NCI-H345 treated with DMSO at 0.1 percent for 48 hours (cell line): ENCODE results near the gene CHTOP.
"Not testable (repeated sequence)": the region's sequence is repeated elsewhere in the genome, so short reads cannot be mapped to it uniquely, and the experiment has no call there.

Experiments
- DNase-seq: peaks from one replicate; lab custom pipeline; 2025; ENCODE audit not compliant: unreplicated experiment; lab: John Stamatoyannopoulos, UW

Gene CHTOP

DNA sequence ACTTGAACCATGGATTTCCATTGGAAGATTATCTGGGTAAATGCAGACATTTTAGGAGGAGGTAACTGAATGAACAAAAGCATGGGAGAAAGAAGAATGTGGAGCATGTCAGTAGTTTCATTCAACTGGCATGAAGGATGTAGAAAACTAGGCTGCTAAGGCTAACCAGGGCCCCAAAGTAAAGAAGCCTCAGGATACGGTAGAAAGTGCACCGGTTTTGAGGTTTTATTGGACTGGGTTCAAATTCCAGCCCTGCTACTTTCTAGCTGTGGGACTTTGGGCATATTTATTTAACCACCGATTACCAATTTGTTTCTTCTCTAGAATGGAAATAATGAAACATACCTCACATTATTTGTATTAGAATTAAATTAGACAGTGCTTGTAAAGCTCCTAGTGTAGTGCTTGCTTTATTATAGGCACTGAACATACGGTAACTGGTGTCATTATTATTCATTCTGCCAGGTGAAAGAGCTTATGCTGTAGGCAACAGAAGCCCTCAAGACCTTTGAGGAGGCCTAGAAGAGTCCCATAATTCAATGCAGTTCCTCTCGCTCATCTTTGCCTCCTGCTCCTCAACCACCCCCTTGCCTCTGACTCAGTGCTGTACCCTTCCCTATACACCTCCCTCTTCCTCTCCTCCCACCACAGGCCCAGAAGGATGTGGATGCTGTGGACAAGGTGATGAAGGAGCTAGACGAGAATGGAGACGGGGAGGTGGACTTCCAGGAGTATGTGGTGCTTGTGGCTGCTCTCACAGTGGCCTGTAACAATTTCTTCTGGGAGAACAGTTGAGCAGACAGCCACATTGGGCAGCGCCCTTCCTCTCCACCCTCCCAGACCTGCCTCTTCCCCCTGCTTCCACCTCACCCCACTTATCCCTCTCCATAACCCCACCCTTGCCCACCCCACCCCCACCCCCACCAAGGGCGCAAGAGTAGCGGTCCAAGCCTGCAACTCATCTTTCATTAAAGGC, 2.5 kb upstream of the CHTOP start:
- no peak for DNase-seq

DNA sequence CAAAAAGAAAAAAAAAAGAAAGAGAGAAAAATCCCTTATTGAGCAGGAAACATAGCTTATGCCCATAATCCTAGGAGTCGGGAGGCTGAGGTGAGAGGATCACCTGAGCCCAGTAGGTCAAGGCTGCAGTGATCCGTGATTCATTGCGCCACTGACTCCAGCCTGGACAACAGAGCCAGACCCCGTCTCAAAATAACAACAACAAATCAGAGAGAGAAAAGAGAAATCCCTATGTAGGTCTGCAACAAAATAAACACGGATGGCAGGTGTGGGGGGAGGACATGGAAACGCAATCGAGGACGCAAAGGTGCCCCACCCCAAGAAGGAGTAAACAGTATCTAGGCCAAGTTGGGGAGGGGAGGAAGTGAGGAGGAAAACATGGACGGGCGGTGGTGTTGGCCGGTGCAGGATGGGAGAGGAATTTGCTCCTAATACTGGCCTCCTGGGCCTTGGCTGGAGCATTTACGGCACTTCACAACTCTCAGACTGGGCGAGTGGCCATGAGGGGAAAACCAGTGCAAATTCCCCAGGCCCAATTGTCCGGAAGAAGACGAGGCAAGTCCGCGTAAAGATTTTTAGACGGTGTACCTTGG, 609 bp upstream of the CHTOP start:
- DNase-seq, result peak; percentile 70

DNA sequence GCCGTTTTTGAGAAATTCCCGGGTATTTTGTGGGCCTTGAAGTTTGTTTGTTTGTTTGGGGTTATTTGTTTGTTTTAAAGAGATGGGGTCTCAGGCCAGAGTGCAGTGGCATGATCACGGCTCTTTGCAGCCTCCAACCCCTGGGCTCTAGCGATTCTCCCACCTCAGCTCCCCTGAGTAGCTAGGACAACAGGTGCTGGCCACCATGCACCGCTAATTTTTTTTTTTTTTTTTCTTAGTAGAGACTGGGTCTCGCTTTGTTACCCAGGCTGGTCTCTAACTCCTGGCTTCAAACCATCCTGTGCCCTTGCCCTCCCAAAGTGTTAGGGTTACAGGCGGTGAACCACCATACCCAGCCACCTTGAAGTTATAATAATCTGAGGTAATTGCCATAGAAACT, 2.0 kb downstream of the CHTOP start:
- no peak for DNase-seq

DNA sequence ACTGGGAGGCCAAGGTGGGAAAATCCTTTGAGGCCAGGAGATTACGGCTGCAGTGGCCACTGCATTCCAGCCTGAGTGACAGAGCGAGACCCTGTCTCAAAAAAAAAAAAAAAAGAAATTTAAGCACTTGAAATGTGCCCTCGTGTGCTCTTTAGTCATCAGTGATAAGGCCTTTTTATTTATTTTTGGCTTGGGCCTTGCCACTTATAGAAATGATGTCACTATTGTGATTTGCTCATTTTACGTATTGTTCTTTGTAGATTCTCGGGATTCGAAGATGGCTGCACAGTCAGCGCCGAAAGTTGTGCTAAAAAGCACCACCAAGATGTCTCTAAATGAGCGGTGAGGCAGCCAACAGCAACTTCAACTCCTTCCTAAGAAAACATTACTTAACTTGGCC, 2.4 kb downstream of the CHTOP start:
- DNase-seq, result no peak

DNA sequence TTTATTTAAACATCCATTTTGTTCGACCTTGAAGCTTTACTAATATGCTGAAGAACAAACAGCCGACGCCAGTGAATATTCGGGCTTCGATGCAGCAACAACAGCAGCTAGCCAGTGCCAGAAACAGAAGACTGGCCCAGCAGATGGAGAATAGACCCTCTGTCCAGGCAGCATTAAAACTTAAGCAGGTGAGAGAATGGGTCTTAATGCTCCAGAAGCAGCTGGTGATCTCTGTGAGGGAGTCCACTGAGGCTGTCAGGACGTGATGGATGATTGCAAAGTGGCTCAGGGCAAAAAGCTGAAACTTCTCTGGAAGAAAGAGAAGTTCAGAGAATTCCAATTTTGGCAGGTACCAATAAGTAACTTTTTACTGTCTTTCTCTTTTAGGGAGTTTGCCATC, 4.4 kb downstream of the CHTOP start:
- no peak for DNase-seq

DNA sequence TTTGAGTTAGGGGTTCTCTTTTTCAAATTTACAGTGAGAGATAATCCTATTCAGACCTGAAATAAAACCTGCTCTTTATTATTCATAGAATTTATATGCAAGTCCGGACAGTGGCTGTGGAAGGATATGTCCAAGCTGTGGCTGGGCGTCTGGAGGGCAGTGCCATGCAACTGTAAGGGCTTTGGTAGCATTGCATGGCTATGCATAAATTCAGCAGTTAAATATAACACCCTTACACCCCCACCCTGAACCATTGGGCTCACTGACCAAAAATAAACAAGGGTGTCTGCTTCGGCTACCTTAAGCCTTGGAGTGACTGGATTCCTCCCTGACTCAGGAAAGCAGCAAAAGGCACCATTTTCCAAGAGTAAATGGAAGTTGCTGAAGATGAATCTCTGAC, 5.4 kb downstream of the CHTOP start:
- DNase-seq, result no peak

DNA sequence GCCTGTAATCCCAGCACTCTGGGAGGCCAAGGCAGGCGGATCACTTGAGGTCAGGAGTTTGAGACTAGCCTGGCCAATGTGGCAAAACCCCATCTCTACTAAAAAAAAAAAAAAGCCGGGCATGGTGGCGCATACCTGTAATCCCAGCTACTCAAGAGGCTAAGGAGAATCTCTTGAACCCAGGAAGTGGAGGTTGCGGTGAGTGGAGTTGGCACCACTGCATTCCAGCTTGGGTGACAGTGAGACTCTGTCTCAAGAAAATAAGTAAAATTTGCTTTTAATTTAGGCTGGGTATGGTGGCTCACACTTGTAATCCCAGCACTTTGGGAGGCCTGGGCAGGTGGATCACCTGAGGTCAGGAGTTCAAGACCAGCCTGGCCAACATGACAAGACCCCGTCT, 6.3 kb downstream of the CHTOP start:
- DNase-seq, result not testable (repeated sequence)

DNA sequence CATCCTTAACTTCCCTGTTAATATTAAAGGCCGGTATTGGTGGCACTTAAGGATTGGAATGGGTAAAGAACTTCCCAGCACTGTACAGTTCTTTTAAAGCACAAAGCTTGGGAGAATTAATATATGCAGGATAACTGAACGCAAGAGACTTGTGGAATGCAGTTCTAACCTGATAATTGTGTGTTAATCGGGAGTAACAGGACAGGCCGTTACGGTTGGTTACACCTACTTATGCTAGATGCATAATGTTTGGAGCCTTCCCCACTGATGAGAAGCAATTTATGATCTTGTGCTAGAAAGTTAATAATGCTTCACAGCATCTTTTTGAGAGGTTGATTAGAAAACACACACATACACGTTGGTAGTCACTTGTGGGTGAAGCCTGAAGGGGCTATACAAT, 7.0 kb downstream of the CHTOP start:
- DNase-seq, result no peak

DNA sequence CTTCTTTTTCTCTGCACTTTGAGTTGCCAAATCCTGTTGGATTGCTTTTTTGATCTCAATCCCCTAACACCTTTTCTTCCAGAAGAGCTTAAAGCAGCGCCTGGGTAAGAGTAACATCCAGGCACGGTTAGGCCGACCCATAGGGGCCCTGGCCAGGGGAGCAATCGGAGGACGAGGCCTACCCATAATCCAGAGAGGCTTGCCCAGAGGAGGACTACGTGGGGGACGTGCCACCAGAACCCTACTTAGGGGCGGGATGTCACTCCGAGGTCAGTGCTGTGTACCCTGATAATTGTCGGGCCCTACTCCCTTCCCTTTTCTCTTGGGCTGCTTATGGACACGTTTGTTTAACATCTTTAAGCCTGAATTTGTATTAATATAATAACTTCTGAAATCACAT, 8.3 kb downstream of the CHTOP start:
- no peak for DNase-seq

DNA sequence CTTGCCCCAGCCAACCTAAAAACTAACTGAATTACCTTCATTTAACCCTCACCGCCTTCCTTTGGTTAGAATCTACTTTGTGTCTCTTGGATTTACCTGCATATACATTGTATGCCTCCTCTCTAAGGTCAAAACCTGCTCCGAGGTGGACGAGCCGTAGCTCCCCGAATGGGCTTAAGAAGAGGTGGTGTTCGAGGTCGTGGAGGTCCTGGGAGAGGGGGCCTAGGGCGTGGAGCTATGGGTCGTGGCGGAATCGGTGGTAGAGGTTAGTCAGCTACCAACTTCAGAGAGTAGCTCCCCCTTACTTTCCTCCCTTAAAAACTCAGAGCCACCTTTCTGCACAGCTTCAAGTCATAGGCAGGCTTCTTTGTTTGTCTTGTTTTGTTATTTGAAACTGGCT, 9.2 kb downstream of the CHTOP start:
- no peak for DNase-seq

DNA sequence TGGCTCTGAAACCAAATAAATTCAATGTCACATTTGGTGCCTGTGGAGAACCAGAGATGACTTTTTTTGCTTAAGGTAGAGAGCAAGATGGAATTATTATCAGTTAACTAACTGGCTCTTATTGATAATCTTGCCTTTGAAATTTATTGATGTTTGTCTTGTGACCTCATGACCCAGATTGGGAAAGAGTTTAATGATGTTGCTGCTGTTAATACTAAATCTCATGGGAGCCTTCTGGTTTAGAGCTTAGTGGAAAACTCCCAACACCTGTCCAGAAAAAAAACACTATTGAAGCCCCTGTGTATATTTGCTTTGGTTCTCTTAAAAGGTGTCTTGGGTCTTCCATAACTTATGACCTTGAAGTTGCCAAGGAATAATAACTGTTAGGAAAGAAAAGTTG, 9.9 kb downstream of the CHTOP start:
- DNase-seq, result no peak

DNA sequence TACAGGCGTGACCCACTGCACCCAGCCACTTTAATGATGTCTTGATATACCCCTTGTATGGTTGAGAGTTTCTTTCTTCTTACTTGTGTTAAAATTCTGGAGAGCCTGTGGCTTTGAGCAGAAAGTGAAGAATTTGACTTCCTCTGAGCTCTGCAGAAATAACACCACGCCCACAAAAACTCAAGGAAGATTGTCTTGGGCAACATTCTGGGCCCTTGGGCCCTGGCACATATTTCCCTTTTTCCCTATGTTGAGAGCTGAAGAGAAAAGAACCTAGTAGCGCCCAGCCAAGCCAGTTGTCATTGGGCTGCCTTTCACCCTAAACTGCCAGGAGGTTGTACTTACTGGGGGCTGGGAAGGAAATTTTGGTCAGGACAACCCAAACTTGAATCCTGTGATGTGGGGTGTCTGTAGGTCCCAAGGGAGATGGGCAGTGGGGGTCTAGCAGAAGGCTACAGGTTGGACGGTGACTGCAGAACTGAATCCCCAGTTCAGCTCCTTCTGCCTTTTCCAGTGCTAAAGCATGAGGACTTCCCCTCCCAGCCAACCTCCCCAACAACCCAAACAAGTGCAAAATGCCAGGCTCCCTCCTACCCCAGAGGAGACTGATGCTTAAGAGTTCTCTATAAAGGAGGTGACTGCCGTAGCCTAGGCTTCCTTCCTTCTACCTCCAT, 12.9 kb downstream of the CHTOP start:
- no peak for DNase-seq

DNA sequence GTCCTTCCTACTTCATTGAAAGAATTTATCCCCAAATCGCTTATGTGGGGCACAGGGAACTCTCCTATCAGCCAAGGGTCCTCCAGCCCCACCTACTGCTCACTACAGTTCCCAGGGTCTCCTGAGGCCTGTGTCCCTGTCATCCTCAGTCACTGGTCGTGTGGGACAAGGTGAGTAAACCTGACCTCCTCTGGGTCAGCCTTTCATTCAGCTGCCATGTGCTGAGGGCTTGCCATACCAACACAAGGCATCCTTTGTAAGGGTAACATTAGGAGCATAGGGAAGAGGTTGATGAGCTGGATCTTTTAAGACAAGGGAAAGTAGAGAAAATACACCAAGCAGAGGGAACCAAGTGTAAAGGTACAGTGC, 13.5 kb downstream of the CHTOP start:
- DNase-seq, result no peak

DNA sequence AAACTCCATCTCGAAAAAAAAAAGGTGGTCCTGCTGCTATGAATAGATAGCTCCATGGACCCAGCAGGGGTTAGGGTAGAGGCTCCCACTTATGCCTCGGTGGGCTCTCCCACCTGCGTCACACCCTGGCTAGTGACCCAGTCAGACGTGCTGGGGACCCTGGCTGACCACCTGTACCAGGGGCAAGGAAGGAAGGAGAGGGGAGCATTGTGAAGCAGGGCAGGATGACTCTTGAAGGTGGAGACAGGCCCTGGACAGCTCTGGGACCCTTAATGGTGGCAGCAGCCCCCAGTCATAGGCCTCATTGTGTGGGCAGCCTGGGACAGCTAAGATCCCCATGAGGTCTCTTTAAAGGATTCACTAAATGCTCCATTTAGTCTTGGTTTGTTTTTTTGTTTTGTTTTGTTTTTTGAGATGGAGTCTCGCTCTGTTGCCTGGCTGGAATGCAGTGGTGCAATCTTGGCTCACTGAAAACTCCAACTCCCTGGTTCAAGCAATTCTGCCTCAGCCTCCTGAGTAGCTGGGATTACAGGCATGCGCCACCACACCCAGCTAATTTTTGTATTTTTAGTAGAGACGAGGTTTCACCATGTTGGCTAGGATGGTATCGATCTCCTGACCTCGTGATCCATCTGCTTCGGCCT, 14.3 kb downstream of the CHTOP start:
- DNase-seq, result no peak

DNA sequence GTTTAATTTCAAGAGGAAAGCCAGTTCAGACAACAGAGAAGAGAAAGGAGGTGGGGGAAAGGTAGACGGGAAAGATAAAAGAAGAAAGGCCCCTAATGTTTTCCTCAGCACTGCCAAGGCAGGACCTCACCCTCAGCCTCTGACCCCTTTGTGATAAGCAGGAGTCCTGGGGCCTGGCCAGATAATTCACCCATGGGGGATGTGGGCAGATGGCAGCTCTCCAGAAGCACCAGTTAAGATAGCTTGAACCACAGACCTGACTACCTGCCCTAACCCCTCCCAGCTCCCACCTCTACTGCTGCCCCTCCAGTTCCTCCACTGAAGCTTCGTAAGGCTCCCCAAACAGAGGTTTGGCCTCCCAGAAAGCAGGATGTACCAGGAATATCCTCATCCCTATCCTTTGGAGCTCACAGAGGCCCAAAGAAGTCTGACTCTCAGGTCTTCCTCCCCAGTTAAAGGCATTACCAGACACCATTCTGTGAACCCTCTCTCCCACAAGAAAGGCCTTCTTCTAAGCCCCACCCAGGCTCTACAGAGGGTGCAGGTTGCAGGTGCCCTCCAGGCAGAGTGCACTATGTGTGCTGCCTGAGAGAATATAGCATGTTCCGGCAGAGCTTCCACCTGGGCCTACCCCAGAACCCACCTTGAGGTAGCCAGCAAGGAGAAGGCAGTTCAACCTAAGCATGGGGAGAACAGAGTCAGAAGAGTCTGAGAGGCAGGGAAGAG, 15.4 kb downstream of the CHTOP start:
- no peak for DNase-seq

DNA sequence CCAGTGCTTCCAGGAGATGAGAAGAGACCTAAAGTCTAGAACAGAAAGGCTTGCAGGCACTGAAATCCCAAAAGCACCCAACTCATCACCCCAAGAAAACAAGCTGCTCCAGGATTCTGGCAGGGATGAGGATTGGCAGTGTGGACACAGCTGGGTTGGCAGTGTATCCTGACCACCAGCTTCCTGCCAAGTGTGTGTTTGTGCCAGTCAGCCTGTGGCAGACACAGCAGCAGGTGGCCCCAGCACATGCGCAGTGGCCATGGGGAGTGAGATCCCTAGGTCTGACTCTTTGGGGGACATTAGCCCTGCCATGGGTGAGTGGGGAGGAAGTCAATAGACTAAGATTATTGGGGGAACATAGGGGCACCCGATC, 16.0 kb downstream of the CHTOP start:
- no peak for DNase-seq

DNA sequence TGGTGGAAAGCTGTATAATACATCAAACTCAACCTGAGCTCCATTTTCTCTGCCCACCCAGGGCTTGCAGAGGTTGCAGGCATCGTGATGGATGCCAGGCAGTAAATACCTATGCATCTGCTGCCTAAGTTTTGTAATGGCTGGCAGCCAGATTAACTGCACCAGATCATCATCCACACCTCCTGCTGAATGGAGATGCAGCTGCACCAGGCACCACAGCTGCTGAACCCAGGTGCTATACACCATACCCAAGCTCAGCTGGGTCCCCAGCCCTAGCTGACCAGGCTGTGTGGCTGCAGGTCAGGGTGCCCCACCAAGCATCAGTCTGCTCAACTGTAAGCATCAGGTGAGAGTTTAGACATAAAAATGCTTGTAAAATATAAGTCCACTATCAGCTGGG, 17.9 kb downstream of the CHTOP start:
- DNase-seq, result no peak

DNA sequence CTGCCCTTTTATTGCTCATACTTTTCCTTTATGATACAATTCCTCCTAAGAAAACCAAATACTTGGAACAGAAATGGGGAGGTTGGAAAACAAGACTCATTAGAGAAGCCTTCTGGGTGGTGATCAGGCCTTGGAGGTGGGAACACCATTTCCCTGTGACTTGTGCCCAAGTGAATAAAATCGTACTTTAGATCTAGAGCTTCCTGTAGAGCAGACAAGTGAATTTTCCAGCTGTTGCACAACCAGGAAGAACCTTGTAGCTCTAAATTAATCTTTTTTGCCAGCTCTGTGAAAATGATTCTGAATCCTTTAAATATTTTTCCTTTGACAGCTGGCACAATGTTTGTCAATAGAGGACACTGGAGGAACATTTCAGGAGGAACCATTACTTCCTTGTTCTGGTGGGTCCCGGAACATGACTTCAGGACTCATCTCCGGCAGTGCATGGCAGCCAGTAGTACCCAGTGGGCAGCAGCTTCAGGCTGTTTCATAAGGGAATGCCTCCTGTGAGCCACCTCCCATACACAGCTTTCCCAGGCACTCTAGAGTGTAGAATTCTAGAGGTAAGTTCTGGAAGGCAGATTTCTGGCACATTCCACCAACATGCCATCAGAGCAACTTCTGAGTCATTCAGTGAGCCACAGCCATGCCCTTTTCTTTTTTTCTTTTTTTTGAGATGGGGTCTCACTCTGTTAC, 19.1 kb downstream of the CHTOP start:
- DNase-seq, result no peak

DNA sequence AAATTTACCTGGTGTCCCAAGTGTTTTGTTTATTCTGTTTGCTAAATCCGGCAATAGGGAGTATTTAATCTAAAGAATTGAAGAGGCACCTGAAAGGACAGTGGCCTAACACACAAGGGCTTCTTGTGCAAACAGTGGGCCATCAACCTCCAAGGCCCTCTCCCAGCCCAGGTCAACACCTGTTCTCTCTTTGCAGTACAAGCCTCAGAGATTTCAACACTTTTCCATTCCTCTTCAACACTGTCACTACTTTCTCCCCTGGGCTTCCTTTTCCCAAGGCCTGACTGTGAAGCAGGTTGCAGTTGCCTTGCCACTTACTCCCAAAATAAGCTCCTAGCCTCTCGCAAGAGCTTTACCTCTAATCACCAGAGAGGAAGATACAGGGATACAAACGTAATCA, 21.5 kb downstream of the CHTOP start:
- no peak for DNase-seq

DNA sequence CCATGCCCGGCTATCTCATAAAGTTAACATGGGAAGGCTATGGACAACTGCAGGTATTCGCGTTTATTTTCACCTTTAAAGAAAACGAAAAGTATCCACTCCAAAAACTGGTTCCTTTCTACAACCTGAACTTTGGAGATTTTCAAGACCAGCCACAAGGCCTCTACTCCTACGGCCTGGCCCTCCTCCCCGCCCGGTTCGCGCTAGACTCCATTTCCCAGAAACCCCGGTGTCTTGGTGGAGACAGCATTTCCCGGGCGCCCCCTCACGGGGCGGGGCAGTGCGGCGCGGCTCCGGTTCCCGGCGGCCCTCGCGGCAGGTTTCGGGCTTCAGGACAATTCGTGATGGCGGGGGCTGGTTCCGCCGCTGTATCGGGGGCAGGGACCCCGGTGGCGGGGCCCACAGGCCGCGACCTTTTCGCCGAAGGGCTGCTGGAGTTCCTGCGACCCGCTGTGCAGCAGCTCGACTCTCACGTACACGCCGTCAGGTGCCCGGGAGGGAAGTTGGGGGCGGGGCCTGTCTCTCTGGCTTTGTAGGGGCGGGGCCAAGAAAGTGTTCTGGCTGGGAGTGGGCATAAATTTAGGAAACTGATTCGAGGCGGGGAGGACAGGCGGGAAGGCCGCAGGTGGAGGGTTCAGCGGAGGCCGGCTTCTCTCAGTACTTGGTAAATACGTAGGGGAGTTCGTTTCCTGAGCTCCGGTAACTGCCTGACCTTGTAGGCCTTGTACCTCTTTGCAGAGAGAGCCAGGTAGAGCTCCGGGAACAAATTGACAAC, 24.7 kb downstream of the CHTOP start, which contains the start of gene SNAPIN:
SNAPIN (plus strand) TSS at position 304 of the 775 bp plus-strand sequence; CDS start at position 345, 41 bp downstream.
- DNase-seq, result peak; percentile 97
